Type B pancreatic cell (in vitro differentiated cells): ENCODE data around the gene ENOX1. TPM values are rescaled to one million over a fixed set of nuclear protein-coding genes. Genes with fewer than 3 reads are reported as not detected.

ENCODE experiments used
- DNase-seq: peaks from one replicate; pipeline ENCODE4 v3.0.0; 2021; ENCODE audit warnings: mixed read lengths; ENCODE audit not compliant: unreplicated experiment; ENCODE audit errors: extremely low spot score
- H3K27ac Mint-ChIP-seq: 2 replicates; pipeline ENCODE4 v1.8.0; 2021; ENCODE audit warnings: mild to moderate bottlenecking, mixed read lengths
- H3K27me3 Mint-ChIP-seq: 2 replicates; pipeline ENCODE4 v1.8.0; 2021; ENCODE audit warnings: mixed read lengths
- H3K36me3 Mint-ChIP-seq: 2 replicates; pipeline ENCODE4 v1.8.0; 2021; ENCODE audit warnings: mixed read lengths
- H3K4me1 Mint-ChIP-seq: one replicate; pipeline ENCODE4 v1.8.0; 2021; ENCODE audit warnings: mixed read lengths; ENCODE audit not compliant: unreplicated experiment
- H3K4me3 Mint-ChIP-seq: 2 replicates; pipeline ENCODE4 v1.8.0; 2021; ENCODE audit warnings: mild to moderate bottlenecking, mixed read lengths
- H3K9me3 Mint-ChIP-seq: 2 replicates; pipeline ENCODE4 v1.8.0; 2021; ENCODE audit warnings: mixed read lengths
- total RNA-seq: library from RNA; stranded (reverse); gene quantifications from 2 replicates; pipeline ENCODE4 v1.2.1, GENCODE V29; 2021; ENCODE audit warnings: low replicate concordance
- TF ChIP-seq, protein P1 (sequence below): fragments of 200-600 bp; sonication (generic); conservative IDR thresholded peaks from 2 replicates; pipeline ENCODE4 v1.5.0; 2021; ENCODE audit warnings: antibody characterized with exemption, mild to moderate bottlenecking

The ENOX1 gene
- total RNA-seq, 1 donor from 2014 or later = 7.5 TPM

DNA sequence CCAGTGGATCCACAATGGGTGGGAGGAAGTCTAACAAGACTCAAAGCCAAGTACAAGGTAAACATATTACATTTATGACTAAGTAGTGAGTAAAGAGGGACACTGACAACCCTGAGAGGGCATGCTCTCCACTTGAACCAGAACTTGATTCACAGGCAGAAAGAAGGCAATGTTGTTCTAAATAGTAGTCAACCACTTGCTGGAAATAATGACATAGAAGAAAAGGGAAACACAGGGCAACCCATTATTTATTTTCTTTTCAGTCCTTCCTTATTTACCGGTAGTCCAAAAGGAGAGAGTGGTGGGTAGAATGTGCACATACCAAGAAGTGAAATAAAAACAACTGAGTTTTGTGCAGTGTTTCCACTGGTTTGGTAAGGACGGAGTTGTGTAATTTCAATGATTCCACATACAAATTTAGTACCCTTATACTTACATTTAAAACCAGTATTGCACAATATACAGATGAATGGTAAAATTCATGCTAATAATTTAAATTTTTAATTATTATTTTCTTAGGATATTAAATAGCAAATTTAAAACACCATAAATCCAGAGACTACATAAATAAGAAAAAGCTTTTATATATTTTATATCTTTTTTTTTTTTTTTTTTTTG is 65.9 kb downstream of the ENOX1 start:
- Mint-ChIP-seq H3K4me3 (no peak overlapping the region), H3K36me3 (no peaks in the 10 kb centered on the region), H3K27ac (no peak overlapping the region), H3K9me3 (peaks cover 6% of the 10 kb centered on the region), H3K4me1 (peaks cover 4% of the 10 kb centered on the region), H3K27me3 (no peaks in the 10 kb centered on the region)
- TF ChIP-seq, protein P1, sequence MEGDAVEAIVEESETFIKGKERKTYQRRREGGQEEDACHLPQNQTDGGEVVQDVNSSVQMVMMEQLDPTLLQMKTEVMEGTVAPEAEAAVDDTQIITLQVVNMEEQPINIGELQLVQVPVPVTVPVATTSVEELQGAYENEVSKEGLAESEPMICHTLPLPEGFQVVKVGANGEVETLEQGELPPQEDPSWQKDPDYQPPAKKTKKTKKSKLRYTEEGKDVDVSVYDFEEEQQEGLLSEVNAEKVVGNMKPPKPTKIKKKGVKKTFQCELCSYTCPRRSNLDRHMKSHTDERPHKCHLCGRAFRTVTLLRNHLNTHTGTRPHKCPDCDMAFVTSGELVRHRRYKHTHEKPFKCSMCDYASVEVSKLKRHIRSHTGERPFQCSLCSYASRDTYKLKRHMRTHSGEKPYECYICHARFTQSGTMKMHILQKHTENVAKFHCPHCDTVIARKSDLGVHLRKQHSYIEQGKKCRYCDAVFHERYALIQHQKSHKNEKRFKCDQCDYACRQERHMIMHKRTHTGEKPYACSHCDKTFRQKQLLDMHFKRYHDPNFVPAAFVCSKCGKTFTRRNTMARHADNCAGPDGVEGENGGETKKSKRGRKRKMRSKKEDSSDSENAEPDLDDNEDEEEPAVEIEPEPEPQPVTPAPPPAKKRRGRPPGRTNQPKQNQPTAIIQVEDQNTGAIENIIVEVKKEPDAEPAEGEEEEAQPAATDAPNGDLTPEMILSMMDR = no peak
- DNase-seq = no peak

DNA sequence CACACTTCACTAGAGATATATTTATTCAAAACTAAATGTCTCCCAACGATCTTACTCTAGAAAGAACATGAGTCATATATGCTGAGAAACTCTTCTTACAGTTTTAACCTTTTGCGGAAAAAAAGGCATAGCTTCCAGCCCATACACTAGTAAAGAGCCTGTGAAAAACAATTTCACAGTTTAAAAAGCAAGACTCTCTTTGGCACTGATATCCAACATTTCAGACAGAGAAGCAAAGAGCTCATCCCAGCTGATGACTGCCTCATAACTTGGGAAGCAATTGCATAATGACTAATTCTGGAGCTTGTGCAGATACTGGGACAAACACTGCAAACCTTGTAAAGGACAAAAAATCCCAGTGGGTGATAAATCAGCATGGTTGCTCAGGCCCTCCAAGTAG is 88.0 kb downstream of the ENOX1 start:
- TF ChIP-seq, protein P1 = no peak
- Mint-ChIP-seq H3K4me3 (no peak overlapping the region), H3K9me3 (no peaks in the 10 kb centered on the region), H3K36me3 (no peaks in the 10 kb centered on the region), H3K4me1 (no peaks in the 10 kb centered on the region), H3K27ac (no peak overlapping the region), H3K27me3 (no peaks in the 10 kb centered on the region)
- no peak for DNase-seq

DNA sequence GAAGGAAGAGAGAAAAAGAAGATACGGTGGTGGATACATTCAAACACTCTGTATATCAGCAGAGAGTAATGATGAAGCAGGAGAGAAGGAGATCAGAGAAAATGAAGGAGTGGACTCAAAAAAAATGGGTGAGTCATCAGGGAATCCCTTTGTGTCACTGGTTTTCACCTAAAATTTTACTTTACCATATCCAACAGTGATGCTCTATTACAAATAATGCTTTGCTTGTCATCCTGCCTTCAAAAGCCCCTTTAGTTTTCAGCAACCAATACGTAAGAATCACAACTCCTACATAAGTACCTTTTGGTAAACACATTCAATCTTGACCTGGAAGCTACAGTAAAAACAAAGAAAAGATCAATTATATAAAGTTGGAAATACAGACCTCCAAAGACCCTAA is 88.8 kb downstream of the ENOX1 start:
- DNase-seq = no peak
- no peaks in the 10 kb centered on the region for H3K4me1 Mint-ChIP-seq
- H3K4me3 Mint-ChIP-seq = no peak overlapping the region
- H3K36me3 Mint-ChIP-seq = no peaks in the 10 kb centered on the region
- H3K9me3 Mint-ChIP-seq = no peaks in the 10 kb centered on the region
- TF ChIP-seq, protein P1 = no peak
- no peaks in the 10 kb centered on the region for H3K27me3 Mint-ChIP-seq
- H3K27ac Mint-ChIP-seq = no peak overlapping the region

DNA sequence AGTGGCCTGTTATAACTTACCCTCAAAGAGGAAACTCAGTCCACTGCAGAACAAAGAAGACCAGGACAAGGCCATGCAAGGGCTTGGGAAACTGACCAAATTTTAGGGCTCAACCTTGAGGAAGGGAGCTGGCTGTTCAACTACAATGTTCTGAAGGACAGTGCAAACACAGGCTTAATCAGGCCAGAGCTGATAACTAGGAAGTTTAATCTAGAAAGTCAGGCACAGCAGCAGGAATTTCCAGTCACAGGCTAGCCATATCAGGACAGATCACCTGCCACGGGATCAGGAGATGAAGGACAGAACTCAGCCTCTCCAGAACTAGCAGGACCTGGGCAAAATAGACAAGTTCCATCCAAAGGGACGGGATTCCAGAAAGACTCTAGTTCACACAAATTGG is 89.4 kb downstream of the ENOX1 start:
- TF ChIP-seq, protein P1 = no peak
- DNase-seq = no peak
- Mint-ChIP-seq H3K36me3 (no peaks in the 10 kb centered on the region), H3K4me1 (no peaks in the 10 kb centered on the region), H3K27ac (no peak overlapping the region), H3K9me3 (no peaks in the 10 kb centered on the region), H3K27me3 (no peaks in the 10 kb centered on the region), H3K4me3 (no peak overlapping the region)

DNA sequence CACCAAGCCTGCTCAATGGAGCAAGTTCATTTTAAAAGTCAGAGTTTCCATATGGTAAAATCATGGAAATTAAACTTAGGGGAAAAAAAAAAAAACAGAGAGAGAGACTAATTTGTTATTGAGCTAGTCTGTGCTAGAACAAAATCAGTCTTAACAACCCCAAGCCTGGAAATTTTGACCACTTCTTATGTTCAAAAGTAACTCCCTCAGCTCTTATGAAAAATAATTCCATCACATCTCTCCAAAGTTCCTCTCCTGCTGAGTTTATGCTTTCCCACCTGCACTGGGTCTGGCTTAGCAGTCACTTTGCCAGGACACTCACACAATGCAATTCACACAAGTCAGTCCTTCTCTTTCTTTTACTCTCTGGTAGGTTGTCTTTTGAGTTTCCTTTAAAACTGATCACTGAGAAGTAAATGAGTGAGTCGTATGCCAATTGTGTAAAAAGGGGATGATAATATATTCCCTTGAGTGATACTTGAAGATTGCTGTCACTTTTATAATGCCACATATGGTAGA is 92.6 kb downstream of the ENOX1 start:
- no peak for DNase-seq
- Mint-ChIP-seq H3K36me3 (no peaks in the 10 kb centered on the region), H3K27ac (no peak overlapping the region), H3K9me3 (no peaks in the 10 kb centered on the region), H3K4me3 (no peak overlapping the region), H3K27me3 (peaks cover 4% of the 10 kb centered on the region), H3K4me1 (no peaks in the 10 kb centered on the region)
- TF ChIP-seq, protein P1 = no peak
